ENCODE results near the gene HMG20A. TPM values are rescaled to one million over a fixed set of nuclear protein-coding genes. Genes with fewer than 3 reads are reported as not detected.
A peak's percentile ranks its signal among the peaks of the same experiment; 100 is the strongest.

HMG20A gene
- total RNA-seq, 2 donors from 2014 or later = 30.9 to 34.7 TPM

- H3K4me3 ChIP-seq = peak overlapping the region in 1 of 2 donors; percentile 19
- H3K9me3 ChIP-seq = no peaks in the 10 kb centered on the region
- DNase-seq (ENCODE audit: low spot score) = peak; percentile 85
- no peaks in the 10 kb centered on the region for H3K36me3 ChIP-seq
- peak overlapping the region; percentile 87 to 91 for H3K27ac ChIP-seq
- TF ChIP-seq, protein P1, sequence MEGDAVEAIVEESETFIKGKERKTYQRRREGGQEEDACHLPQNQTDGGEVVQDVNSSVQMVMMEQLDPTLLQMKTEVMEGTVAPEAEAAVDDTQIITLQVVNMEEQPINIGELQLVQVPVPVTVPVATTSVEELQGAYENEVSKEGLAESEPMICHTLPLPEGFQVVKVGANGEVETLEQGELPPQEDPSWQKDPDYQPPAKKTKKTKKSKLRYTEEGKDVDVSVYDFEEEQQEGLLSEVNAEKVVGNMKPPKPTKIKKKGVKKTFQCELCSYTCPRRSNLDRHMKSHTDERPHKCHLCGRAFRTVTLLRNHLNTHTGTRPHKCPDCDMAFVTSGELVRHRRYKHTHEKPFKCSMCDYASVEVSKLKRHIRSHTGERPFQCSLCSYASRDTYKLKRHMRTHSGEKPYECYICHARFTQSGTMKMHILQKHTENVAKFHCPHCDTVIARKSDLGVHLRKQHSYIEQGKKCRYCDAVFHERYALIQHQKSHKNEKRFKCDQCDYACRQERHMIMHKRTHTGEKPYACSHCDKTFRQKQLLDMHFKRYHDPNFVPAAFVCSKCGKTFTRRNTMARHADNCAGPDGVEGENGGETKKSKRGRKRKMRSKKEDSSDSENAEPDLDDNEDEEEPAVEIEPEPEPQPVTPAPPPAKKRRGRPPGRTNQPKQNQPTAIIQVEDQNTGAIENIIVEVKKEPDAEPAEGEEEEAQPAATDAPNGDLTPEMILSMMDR (IDR thresholded peaks at IDR 0.05) = no peak
- H3K27me3 ChIP-seq = no peaks in the 10 kb centered on the region
- peaks cover 0 to 69% of the 10 kb centered on the region in 2 donors for H3K4me1 ChIP-seq
These were observed 87.2 kb downstream of the HMG20A start for GRCh38 chr15:77507911-77508310.

DNA sequence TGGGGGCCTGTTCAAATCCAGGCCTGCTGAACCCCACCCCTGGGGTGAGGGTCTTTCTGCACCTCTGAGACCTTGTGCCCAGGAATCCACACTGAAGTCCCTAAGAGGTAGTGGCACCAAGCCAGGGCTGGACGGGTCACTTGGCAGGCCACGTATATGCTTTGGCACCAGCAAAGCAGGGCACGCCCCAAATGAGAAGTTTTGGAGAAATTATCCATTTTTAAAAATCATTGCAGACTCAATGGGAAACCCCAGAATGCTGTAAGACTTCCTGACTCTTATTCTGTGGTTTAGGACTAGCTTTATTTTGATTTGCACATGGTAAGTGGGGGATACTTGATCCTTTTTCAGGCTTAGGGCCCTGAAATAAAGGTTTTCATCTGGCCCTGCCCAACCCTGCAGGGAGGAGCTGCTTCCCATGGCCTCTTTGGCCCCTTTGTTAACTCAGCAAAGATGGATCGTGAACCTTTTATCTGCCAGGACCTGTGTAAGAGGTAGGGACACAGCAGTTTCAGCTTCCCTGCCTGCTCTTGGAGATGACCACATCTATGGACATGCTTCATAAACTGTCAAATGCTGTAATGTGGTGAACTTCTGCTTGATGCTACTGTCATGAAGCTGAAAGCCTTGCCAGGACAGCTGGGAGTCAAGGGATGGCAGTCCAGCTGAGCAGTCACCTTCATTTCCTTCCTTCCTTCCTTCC lies 88.0 kb downstream of the HMG20A start:
- DNase-seq (ENCODE audit: low spot score) = peak; percentile 85
- Histone ChIP-seq H3K4me3 (no peak overlapping the region), H3K27ac (peak overlapping the region; percentile 87 to 91), H3K27me3 (no peaks in the 10 kb centered on the region), H3K4me1 (peaks cover 0 to 73% of the 10 kb centered on the region in 2 donors), H3K36me3 (no peaks in the 10 kb centered on the region), H3K9me3 (no peaks in the 10 kb centered on the region)
- TF ChIP-seq, protein P1 (IDR thresholded peaks at IDR 0.05) = no peak

DNA sequence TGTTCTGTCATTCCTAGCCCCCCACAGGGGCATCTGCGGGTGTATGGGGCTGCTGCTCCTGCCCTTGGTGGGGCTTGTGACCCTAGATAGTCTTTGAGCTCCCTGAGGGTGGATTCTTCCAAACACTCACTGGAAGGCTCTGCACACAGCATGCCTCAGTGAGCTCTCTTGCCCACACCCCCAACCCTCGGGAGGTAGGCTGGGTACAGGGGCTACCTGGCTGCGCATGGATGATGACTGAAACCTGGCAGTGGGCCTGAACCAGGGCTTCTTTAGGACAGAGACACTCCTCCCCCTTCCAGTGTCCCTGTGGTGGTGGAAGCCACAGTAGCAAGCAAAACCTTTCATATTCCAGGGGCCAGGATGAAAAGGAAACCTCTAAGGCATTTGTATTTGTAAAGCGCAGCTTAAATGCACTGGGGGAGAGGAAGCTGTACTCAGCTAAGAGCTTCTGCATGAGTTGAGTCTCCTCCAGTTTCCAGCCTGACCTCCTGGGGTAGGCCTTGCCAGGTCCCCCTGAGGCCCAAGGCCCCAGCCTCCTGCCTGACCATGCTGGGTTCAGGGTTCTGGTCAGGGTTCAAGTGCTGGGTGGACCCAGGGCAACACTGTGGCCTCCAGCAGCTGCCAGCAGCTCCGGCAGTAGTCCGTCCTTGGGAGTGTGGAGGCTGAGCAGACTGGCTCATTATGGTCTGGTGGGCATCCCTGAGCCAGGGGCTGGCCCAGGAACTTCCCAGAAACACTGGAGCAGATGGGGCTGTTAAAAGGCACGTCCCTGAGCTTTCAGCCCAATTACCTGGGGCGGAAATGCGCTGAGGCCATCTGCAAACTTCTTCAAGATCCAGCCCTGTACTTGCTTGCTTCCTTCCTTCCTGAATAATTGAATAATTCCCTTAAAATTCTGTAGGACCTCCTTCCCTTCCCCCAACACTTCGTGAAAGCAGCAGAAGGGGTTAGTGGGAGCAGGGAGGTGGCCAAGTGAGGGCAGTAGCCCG lies 89.7 kb downstream of the HMG20A start:
- Histone ChIP-seq H3K4me3 (no peak overlapping the region), H3K27ac (peak overlapping the region; percentile 46), H3K9me3 (no peaks in the 10 kb centered on the region), H3K36me3 (no peaks in the 10 kb centered on the region), H3K4me1 (peaks cover 0 to 64% of the 10 kb centered on the region in 2 donors), H3K27me3 (no peaks in the 10 kb centered on the region)
- DNase-seq (ENCODE audit: low spot score) = no peak
- TF ChIP-seq, protein P1 (IDR thresholded peaks at IDR 0.05) = no peak

- H3K27ac ChIP-seq = no peak overlapping the region
- TF ChIP-seq, protein P1 (IDR thresholded peaks at IDR 0.05) = no peak
- H3K36me3 ChIP-seq = no peaks in the 10 kb centered on the region
- no peak for DNase-seq (ENCODE audit: low spot score)
- H3K4me3 ChIP-seq = no peak overlapping the region
- no peaks in the 10 kb centered on the region for H3K9me3 ChIP-seq
- H3K27me3 ChIP-seq = no peaks in the 10 kb centered on the region
- H3K4me1 ChIP-seq = peaks cover 0 to 49% of the 10 kb centered on the region in 2 donors
These were observed 91.2 kb downstream of the HMG20A start for GRCh38 chr15:77511869-77512268.

- no peak for DNase-seq (ENCODE audit: low spot score)
- peak overlapping the region; percentile 63 to 81 for H3K27ac ChIP-seq
These were observed 92.5 kb downstream of the HMG20A start for GRCh38 chr15:77513226-77513625.

More at GRCh38 chr15:77513226-77513625, 92.5 kb downstream of the HMG20A start:
- H3K27me3 ChIP-seq = no peaks in the 10 kb centered on the region
- TF ChIP-seq, protein P1 (IDR thresholded peaks at IDR 0.05) = no peak
- H3K4me3 ChIP-seq = no peak overlapping the region
- no peaks in the 10 kb centered on the region for H3K36me3 ChIP-seq
- H3K9me3 ChIP-seq = no peaks in the 10 kb centered on the region
- peaks cover 0 to 35% of the 10 kb centered on the region in 2 donors for H3K4me1 ChIP-seq
